BLaER1 treated with 17β-estradiol and CSF1 and Interleukin-3, amounts not matched to agents 10 nM and 100 nM (cell line): ENCODE results near the gene AOAH.

Experiments
- H3K27ac ChIP-seq, 11 experiments: shearing (Covaris generic); formaldehyde crosslinking; 2 replicates each; pipeline ENCODE4 v1.8.1; 2022
- H3K27me3 ChIP-seq, 11 experiments: shearing (Covaris generic); formaldehyde crosslinking; 2 replicates each; pipeline ENCODE4 v1.8.1; 2022
- H3K36me3 ChIP-seq, 11 experiments: shearing (Covaris generic); formaldehyde crosslinking; 2 replicates each; pipeline ENCODE4 v1.8.1; 2022
- H3K4me1 ChIP-seq, 10 experiments: shearing (Covaris generic); formaldehyde crosslinking; 2 replicates each; pipeline ENCODE4 v1.8.1; 2022
- H3K4me2 ChIP-seq, 11 experiments: shearing (Covaris generic); formaldehyde crosslinking; 2 replicates each; pipeline ENCODE4 v1.8.1; 2022
- H3K4me3 ChIP-seq, 10 experiments: shearing (Covaris generic); formaldehyde crosslinking; 2 replicates each; pipeline ENCODE4 v1.8.1; 2022
- H3K9ac ChIP-seq, 11 experiments: shearing (Covaris generic); formaldehyde crosslinking; 2 replicates each; pipeline ENCODE4 v1.8.1; 2022
- H3K9me3 ChIP-seq, 11 experiments: shearing (Covaris generic); formaldehyde crosslinking; replicated peaks in 1 of 11; 2 replicates each; pipeline ENCODE4 v1.8.1; 2022
- H4K20me1 ChIP-seq, 11 experiments: shearing (Covaris generic); formaldehyde crosslinking; 2 replicates each; pipeline ENCODE4 v1.8.1; 2022
- Cebpa-rat ChIP-seq, 11 experiments: shearing (Covaris generic); IDR thresholded peaks; 2 replicates each; pipeline ENCODE4 v1.8.1; 2022

Gene AOAH

GRCh38 chr7:36598054-36598674, 126.1 kb downstream of the AOAH start:
- no peak overlapping the region for H3K27ac ChIP-seq
- H3K9me3 ChIP-seq, result peaks cover 0 to 10% (median 0%) of the 10 kb centered on the region in 11 experiments; a peak in 2 of 22 replicates
- H3K4me2 ChIP-seq, result no peak overlapping the region
- no peaks in the 10 kb centered on the region for H3K27me3 ChIP-seq
- no peak overlapping the region for H3K9ac ChIP-seq
- H3K4me3 ChIP-seq, result no peak overlapping the region
- TF ChIP-seq Cebpa-rat (IDR thresholded peaks at IDR 0.05), result no peak
- peaks cover 0 to 12% (median 0%) of the 10 kb centered on the region in 10 experiments; a peak in 5 of 20 replicates for H3K4me1 ChIP-seq
- peaks cover 0 to 2% (median 0%) of the 10 kb centered on the region in 11 experiments; a peak in 1 of 22 replicates for H4K20me1 ChIP-seq
- peaks cover 0 to 26% (median 0%) of the 10 kb centered on the region in 11 experiments; a peak in 4 of 22 replicates for H3K36me3 ChIP-seq

GRCh38 chr7:36597090-36597773, 127.1 kb downstream of the AOAH start:
- Histone ChIP-seq H3K27me3 (no peaks in the 10 kb centered on the region), H3K4me3 (no peak overlapping the region)

GRCh38 chr7:36594445-36594844, 129.8 kb downstream of the AOAH start:
- H3K27me3 ChIP-seq, result no peaks in the 10 kb centered on the region
- H3K4me1 ChIP-seq, result no peaks in the 10 kb centered on the region
- no peak overlapping the region for H3K27ac ChIP-seq
- TF ChIP-seq Cebpa-rat (IDR thresholded peaks at IDR 0.05), result no peak
- peaks cover 0 to 57% (median 0%) of the 10 kb centered on the region in 11 experiments; a peak in 4 of 22 replicates for H3K36me3 ChIP-seq
- H3K4me3 ChIP-seq, result no peak overlapping the region
- H3K4me2 ChIP-seq, result no peak overlapping the region
- no peak overlapping the region for H3K9ac ChIP-seq
- peaks cover 0 to 34% (median 5%) of the 10 kb centered on the region in 11 experiments; a peak in 9 of 22 replicates for H3K9me3 ChIP-seq
- H4K20me1 ChIP-seq, result no peaks in the 10 kb centered on the region

More at GRCh38 chr7:36597090-36597773, 127.1 kb downstream of the AOAH start:
- Histone ChIP-seq H4K20me1 (peaks cover 0 to 2% (median 0%) of the 10 kb centered on the region in 11 experiments; a peak in 1 of 22 replicates), H3K9ac (no peak overlapping the region), H3K4me1 (peaks cover 0 to 12% (median 0%) of the 10 kb centered on the region in 10 experiments; a peak in 5 of 20 replicates), H3K36me3 (peaks cover 0 to 36% (median 0%) of the 10 kb centered on the region in 11 experiments; a peak in 4 of 22 replicates), H3K27ac (no peak overlapping the region), H3K9me3 (peaks cover 0 to 19% (median 0%) of the 10 kb centered on the region in 11 experiments; a peak in 7 of 22 replicates), H3K4me2 (no peak overlapping the region)
- TF ChIP-seq Cebpa-rat (IDR thresholded peaks at IDR 0.05), result no peak

DNA sequence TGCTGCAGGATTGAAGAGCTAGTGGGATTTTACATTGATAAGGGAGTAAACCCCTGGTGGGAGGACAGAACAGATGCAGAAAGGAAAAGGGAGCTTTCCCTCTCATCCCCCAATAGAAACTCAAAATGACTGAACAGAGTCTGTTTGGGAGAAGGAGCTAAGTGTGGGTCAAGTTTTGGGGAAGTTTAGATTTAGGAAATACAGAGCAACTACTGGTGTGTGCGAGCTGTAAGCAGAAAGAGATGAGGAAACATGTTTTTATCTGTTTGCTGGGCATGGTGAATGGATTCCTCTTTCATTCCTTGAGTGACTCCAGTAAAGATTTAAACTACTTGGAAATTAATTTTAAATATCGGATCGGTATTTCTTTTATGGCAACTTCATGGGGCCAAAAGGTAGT, 132.7 kb downstream of the AOAH start:
- no peak for TF ChIP-seq Cebpa-rat (IDR thresholded peaks at IDR 0.05)
- no peaks in the 10 kb centered on the region for H3K4me1 ChIP-seq
- no peak overlapping the region for H3K4me3 ChIP-seq
- H3K9me3 ChIP-seq, result peaks cover 0 to 34% (median 5%) of the 10 kb centered on the region in 11 experiments; a peak in 9 of 22 replicates
- H3K4me2 ChIP-seq, result no peak overlapping the region
- H3K36me3 ChIP-seq, result peaks cover 0 to 70% (median 0%) of the 10 kb centered on the region in 11 experiments; a peak in 4 of 22 replicates
- no peaks in the 10 kb centered on the region for H3K27me3 ChIP-seq
- no peaks in the 10 kb centered on the region for H4K20me1 ChIP-seq
- no peak overlapping the region for H3K27ac ChIP-seq
- no peak overlapping the region for H3K9ac ChIP-seq

GRCh38 chr7:36589391-36589790, 134.9 kb downstream of the AOAH start:
- Histone ChIP-seq H3K36me3 (peaks cover 0 to 82% (median 0%) of the 10 kb centered on the region in 11 experiments; a peak in 4 of 22 replicates), H3K27me3 (no peaks in the 10 kb centered on the region), H3K4me1 (no peaks in the 10 kb centered on the region), H3K9ac (no peak overlapping the region), H3K27ac (no peak overlapping the region), H3K9me3 (peaks cover 0 to 34% (median 5%) of the 10 kb centered on the region in 11 experiments; a peak in 9 of 22 replicates), H4K20me1 (peaks cover 0 to 7% (median 0%) of the 10 kb centered on the region in 11 experiments; a peak in 1 of 22 replicates), H3K4me3 (no peak overlapping the region), H3K4me2 (no peak overlapping the region)
- no peak for TF ChIP-seq Cebpa-rat (IDR thresholded peaks at IDR 0.05)

- Histone ChIP-seq H3K9ac (no peak overlapping the region), H3K4me2 (no peak overlapping the region), H3K27me3 (no peaks in the 10 kb centered on the region), H3K27ac (no peak overlapping the region), H3K4me1 (no peaks in the 10 kb centered on the region), H3K36me3 (peaks cover 0 to 66% (median 0%) of the 10 kb centered on the region in 11 experiments; a peak in 4 of 22 replicates), H4K20me1 (peaks cover 0 to 11% (median 0%) of the 10 kb centered on the region in 11 experiments; a peak in 1 of 22 replicates), H3K4me3 (no peak overlapping the region), H3K9me3 (peaks cover 0 to 15% (median 6%) of the 10 kb centered on the region in 11 experiments; a peak in 7 of 22 replicates)
- no peak for TF ChIP-seq Cebpa-rat (IDR thresholded peaks at IDR 0.05)
These were observed 141.0 kb downstream of the AOAH start for GRCh38 chr7:36583318-36583717.

DNA sequence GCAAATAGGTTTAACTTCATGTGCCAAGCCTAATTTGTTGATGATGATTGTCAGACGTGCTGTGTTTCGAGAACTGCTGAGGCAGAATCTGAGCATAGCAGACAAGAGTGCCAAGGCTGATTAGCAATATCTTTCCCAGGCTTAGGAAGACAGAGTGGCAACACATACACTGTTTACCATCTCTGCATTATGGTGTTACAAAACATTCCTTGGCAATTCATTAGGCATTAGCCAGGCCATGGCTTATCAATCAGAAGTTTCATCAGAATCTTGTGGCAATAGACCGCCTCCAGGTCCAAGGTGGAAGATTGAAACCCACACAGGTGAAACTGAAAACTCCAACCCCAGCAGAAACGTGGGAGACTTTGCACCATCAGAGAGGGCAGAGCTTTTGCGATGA, 148.5 kb downstream of the AOAH start:
- Histone ChIP-seq H3K4me3 (no peak overlapping the region), H3K4me1 (peaks cover 0 to 6% (median 4%) of the 10 kb centered on the region in 10 experiments; a peak in 16 of 20 replicates), H3K9me3 (peaks cover 7 to 39% (median 14%) of the 10 kb centered on the region in 11 experiments; a peak in 21 of 22 replicates), H3K9ac (no peak overlapping the region), H3K27me3 (no peaks in the 10 kb centered on the region), H3K4me2 (no peak overlapping the region), H3K27ac (no peak overlapping the region), H3K36me3 (peaks cover 0 to 64% (median 0%) of the 10 kb centered on the region in 11 experiments; a peak in 4 of 22 replicates), H4K20me1 (peaks cover 0 to 7% (median 0%) of the 10 kb centered on the region in 11 experiments; a peak in 1 of 22 replicates)
- no peak for TF ChIP-seq Cebpa-rat (IDR thresholded peaks at IDR 0.05)

- peaks cover 6 to 30% (median 8%) of the 10 kb centered on the region in 11 experiments; a peak in 21 of 22 replicates for H3K9me3 ChIP-seq
- H3K4me2 ChIP-seq, result no peak overlapping the region
- TF ChIP-seq Cebpa-rat (IDR thresholded peaks at IDR 0.05), result no peak
- peaks cover 0 to 9% (median 0%) of the 10 kb centered on the region in 11 experiments; a peak in 1 of 22 replicates for H4K20me1 ChIP-seq
- peaks cover 0 to 61% (median 0%) of the 10 kb centered on the region in 11 experiments; a peak in 4 of 22 replicates for H3K36me3 ChIP-seq
- H3K4me1 ChIP-seq, result peaks cover 0 to 12% (median 8%) of the 10 kb centered on the region in 10 experiments; a peak in 16 of 20 replicates
- H3K27me3 ChIP-seq, result no peaks in the 10 kb centered on the region
- no peak overlapping the region for H3K9ac ChIP-seq
- no peak overlapping the region for H3K27ac ChIP-seq
- H3K4me3 ChIP-seq, result no peak overlapping the region
These were observed 151.2 kb downstream of the AOAH start for GRCh38 chr7:36573066-36573465.

GRCh38 chr7:36571190-36571560, 153.1 kb downstream of the AOAH start:
- no peak for TF ChIP-seq Cebpa-rat (IDR thresholded peaks at IDR 0.05)
- Histone ChIP-seq H3K36me3 (peaks cover 0 to 54% (median 0%) of the 10 kb centered on the region in 11 experiments; a peak in 4 of 22 replicates), H3K27ac (no peak overlapping the region), H3K9me3 (peaks cover 0 to 12% (median 0%) of the 10 kb centered on the region in 11 experiments; a peak in 1 of 22 replicates), H4K20me1 (peaks cover 0 to 9% (median 0%) of the 10 kb centered on the region in 11 experiments; a peak in 1 of 22 replicates), H3K27me3 (no peaks in the 10 kb centered on the region), H3K4me3 (no peak overlapping the region), H3K4me1 (peaks cover 0 to 12% (median 8%) of the 10 kb centered on the region in 10 experiments; a peak in 16 of 20 replicates), H3K9ac (no peak overlapping the region), H3K4me2 (peak overlapping the region in 10 of 11 experiments; percentile 0 to 64 (median 50); a peak in 16 of 22 replicates)
